ENCODE results near the gene CA10. TPM values are rescaled to one million over a fixed set of nuclear protein-coding genes. Genes with fewer than 3 reads are reported as not detected.

CA10 gene
- polyA plus RNA-seq, 1 donor from 2014 or later: 6.2 TPM

DNA sequence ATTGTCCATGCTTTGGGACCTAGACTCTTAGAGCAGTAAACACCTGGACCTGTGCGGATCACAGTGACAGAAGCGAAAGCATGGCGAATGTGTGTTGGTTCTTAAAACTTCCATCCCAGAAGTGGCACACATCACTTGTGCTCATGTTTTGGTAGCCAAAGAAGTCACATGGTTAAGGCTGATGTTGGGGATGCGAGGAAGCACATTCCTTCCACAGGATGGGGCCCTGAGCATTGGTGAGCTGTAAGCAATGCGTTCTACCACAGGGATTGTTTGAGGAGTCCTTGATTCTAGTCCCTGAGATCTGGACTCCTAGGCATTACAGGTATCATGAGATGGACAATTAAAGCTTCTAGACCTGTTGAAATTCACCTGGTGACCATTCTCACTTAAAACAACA, 522.2 kb downstream of the CA10 start:
- no peak overlapping the region for H2AFZ ChIP-seq (ENCODE audit: low read depth, low read length)
- H3F3A ChIP-seq (ENCODE audit: insufficient read depth, low read length, poor library complexity, severe bottlenecking): no peaks in the 10 kb centered on the region
- TF ChIP-seq, protein P1, sequence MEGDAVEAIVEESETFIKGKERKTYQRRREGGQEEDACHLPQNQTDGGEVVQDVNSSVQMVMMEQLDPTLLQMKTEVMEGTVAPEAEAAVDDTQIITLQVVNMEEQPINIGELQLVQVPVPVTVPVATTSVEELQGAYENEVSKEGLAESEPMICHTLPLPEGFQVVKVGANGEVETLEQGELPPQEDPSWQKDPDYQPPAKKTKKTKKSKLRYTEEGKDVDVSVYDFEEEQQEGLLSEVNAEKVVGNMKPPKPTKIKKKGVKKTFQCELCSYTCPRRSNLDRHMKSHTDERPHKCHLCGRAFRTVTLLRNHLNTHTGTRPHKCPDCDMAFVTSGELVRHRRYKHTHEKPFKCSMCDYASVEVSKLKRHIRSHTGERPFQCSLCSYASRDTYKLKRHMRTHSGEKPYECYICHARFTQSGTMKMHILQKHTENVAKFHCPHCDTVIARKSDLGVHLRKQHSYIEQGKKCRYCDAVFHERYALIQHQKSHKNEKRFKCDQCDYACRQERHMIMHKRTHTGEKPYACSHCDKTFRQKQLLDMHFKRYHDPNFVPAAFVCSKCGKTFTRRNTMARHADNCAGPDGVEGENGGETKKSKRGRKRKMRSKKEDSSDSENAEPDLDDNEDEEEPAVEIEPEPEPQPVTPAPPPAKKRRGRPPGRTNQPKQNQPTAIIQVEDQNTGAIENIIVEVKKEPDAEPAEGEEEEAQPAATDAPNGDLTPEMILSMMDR (IDR thresholded peaks at IDR 0.05; ENCODE audit: poor library complexity, severe bottlenecking): no peak
- TF ChIP-seq, protein P2, sequence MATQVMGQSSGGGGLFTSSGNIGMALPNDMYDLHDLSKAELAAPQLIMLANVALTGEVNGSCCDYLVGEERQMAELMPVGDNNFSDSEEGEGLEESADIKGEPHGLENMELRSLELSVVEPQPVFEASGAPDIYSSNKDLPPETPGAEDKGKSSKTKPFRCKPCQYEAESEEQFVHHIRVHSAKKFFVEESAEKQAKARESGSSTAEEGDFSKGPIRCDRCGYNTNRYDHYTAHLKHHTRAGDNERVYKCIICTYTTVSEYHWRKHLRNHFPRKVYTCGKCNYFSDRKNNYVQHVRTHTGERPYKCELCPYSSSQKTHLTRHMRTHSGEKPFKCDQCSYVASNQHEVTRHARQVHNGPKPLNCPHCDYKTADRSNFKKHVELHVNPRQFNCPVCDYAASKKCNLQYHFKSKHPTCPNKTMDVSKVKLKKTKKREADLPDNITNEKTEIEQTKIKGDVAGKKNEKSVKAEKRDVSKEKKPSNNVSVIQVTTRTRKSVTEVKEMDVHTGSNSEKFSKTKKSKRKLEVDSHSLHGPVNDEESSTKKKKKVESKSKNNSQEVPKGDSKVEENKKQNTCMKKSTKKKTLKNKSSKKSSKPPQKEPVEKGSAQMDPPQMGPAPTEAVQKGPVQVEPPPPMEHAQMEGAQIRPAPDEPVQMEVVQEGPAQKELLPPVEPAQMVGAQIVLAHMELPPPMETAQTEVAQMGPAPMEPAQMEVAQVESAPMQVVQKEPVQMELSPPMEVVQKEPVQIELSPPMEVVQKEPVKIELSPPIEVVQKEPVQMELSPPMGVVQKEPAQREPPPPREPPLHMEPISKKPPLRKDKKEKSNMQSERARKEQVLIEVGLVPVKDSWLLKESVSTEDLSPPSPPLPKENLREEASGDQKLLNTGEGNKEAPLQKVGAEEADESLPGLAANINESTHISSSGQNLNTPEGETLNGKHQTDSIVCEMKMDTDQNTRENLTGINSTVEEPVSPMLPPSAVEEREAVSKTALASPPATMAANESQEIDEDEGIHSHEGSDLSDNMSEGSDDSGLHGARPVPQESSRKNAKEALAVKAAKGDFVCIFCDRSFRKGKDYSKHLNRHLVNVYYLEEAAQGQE (IDR thresholded peaks at IDR 0.05; ENCODE audit: borderline replicate concordance): no peak
- TF ChIP-seq EZH2 (IDR thresholded peaks at IDR 0.05; ENCODE audit: borderline replicate concordance, insufficient read depth, low read length, poor library complexity, severe bottlenecking) (no peak), EP300 (conservative IDR thresholded peaks at IDR 0.05; ENCODE audit: poor library complexity, severe bottlenecking) (no peak), SMC3 (conservative IDR thresholded peaks at IDR 0.05; ENCODE audit: poor library complexity) (no peak), POLR2AphosphoS5 (IDR thresholded peaks at IDR 0.05) (no peak), TAF1 (IDR thresholded peaks at IDR 0.05; ENCODE audit: low read depth) (no peak), RAD21 (conservative IDR thresholded peaks at IDR 0.05) (no peak), MXI1 (conservative IDR thresholded peaks at IDR 0.05; ENCODE audit: poor library complexity, severe bottlenecking) (no peak)
- no peaks in the 10 kb centered on the region for H3K27me3 ChIP-seq (ENCODE audit: insufficient read depth, low read depth, low read length)
- no peak overlapping the region for H3K9ac ChIP-seq (ENCODE audit: low read length)
- H3K4me3 ChIP-seq (ENCODE audit: low read length): no peak overlapping the region
- H3K79me2 ChIP-seq (replicated peaks; ENCODE audit: insufficient read depth, low read length): no peaks in the 10 kb centered on the region
- H3K27ac ChIP-seq (ENCODE audit: low read length): no peak overlapping the region
- H3K4me2 ChIP-seq (ENCODE audit: low read length): no peak overlapping the region
- H3K9me3 ChIP-seq (ENCODE audit: low read length): no peaks in the 10 kb centered on the region
- H4K20me1 ChIP-seq (ENCODE audit: insufficient read depth): no peaks in the 10 kb centered on the region
- H3K9me2 ChIP-seq (ENCODE audit: insufficient read depth, low read length): no peaks in the 10 kb centered on the region
- H3K36me3 ChIP-seq (ENCODE audit: insufficient read depth, low read length): no peaks in the 10 kb centered on the region

DNA sequence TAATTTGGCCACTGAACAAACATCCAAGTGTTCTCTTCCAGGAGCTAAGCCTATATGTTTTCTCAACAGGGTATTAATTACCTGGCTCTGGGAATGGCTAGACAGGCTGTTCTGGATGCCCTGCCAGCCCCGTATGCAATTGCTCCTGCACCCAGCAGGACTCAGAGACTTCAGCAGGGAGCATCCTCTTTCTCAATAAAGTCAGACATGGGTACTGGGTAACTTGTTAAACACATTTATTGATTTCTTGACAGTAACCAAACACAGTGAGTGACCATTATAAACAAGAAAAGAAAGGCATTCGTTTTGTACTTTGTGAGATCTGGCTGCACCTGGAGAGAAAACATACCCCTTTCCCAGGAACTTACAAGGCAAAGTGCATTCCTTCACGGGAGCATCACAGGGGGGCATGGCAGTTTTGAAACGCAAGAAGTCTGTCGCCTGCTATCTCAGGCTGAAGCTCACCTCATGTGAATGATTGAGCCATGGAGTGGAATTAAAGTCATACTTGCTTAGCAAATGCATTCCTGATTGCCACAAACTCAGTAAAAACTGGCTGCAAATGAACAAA, 528.3 kb downstream of the CA10 start:
- H2AFZ ChIP-seq (ENCODE audit: low read depth, low read length): no peak overlapping the region
- no peaks in the 10 kb centered on the region for H4K20me1 ChIP-seq (ENCODE audit: insufficient read depth)
- no peaks in the 10 kb centered on the region for H3K79me2 ChIP-seq (replicated peaks; ENCODE audit: insufficient read depth, low read length)
- H3F3A ChIP-seq (ENCODE audit: insufficient read depth, low read length, poor library complexity, severe bottlenecking): no peaks in the 10 kb centered on the region
- no peak overlapping the region for H3K27ac ChIP-seq (ENCODE audit: low read length)
- H3K9me2 ChIP-seq (ENCODE audit: insufficient read depth, low read length): no peaks in the 10 kb centered on the region
- no peaks in the 10 kb centered on the region for H3K27me3 ChIP-seq (ENCODE audit: insufficient read depth, low read depth, low read length)
- TF ChIP-seq, protein P2 (IDR thresholded peaks at IDR 0.05; ENCODE audit: borderline replicate concordance): no peak
- no peak for TF ChIP-seq POLR2AphosphoS5 (IDR thresholded peaks at IDR 0.05)
- TF ChIP-seq, protein P1 (IDR thresholded peaks at IDR 0.05; ENCODE audit: poor library complexity, severe bottlenecking): no peak
- no peak for TF ChIP-seq SMC3 (conservative IDR thresholded peaks at IDR 0.05; ENCODE audit: poor library complexity)
- TF ChIP-seq TAF1 (IDR thresholded peaks at IDR 0.05; ENCODE audit: low read depth): no peak
- no peak for TF ChIP-seq EZH2 (IDR thresholded peaks at IDR 0.05; ENCODE audit: borderline replicate concordance, insufficient read depth, low read length, poor library complexity, severe bottlenecking)
- TF ChIP-seq MXI1 (conservative IDR thresholded peaks at IDR 0.05; ENCODE audit: poor library complexity, severe bottlenecking): no peak
- no peak for TF ChIP-seq RAD21 (conservative IDR thresholded peaks at IDR 0.05)
- TF ChIP-seq EP300 (conservative IDR thresholded peaks at IDR 0.05; ENCODE audit: poor library complexity, severe bottlenecking): no peak
- H3K36me3 ChIP-seq (ENCODE audit: insufficient read depth, low read length): no peaks in the 10 kb centered on the region
- no peaks in the 10 kb centered on the region for H3K9me3 ChIP-seq (ENCODE audit: low read length)
- H3K9ac ChIP-seq (ENCODE audit: low read length): no peak overlapping the region
- H3K4me2 ChIP-seq (ENCODE audit: low read length): no peak overlapping the region
- H3K4me3 ChIP-seq (ENCODE audit: low read length): no peak overlapping the region
